ENCODE data around the gene SLC24A3. TPM values are rescaled to one million over a fixed set of nuclear protein-coding genes. Genes with fewer than 3 reads are reported as not detected.

Gene SLC24A3
- total and polyA plus RNA-seq, 9 donors = 4.8 to 40.5 (median 18.6) TPM

GRCh38 chr20:19508449-19508848 is 296.0 kb downstream of the SLC24A3 start:
- Histone ChIP-seq H3K27ac (no peak overlapping the region), H3K27me3 (no peaks in the 10 kb centered on the region), H3K9me3 (no peaks in the 10 kb centered on the region), H3K4me3 (no peak overlapping the region), H3K4me1 (ENCODE audit: insufficient read depth) (no peaks in the 10 kb centered on the region), H3K36me3 (no peaks in the 10 kb centered on the region)
- TF ChIP-seq POLR2A (IDR thresholded peaks at IDR 0.05) (no peak), EP300 (IDR thresholded peaks at IDR 0.05) (no peak)
- TF ChIP-seq, protein P1, sequence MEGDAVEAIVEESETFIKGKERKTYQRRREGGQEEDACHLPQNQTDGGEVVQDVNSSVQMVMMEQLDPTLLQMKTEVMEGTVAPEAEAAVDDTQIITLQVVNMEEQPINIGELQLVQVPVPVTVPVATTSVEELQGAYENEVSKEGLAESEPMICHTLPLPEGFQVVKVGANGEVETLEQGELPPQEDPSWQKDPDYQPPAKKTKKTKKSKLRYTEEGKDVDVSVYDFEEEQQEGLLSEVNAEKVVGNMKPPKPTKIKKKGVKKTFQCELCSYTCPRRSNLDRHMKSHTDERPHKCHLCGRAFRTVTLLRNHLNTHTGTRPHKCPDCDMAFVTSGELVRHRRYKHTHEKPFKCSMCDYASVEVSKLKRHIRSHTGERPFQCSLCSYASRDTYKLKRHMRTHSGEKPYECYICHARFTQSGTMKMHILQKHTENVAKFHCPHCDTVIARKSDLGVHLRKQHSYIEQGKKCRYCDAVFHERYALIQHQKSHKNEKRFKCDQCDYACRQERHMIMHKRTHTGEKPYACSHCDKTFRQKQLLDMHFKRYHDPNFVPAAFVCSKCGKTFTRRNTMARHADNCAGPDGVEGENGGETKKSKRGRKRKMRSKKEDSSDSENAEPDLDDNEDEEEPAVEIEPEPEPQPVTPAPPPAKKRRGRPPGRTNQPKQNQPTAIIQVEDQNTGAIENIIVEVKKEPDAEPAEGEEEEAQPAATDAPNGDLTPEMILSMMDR (IDR thresholded peaks at IDR 0.05) = no peak
- 85 to 92% (median 91%) methylated on average over 5 of the region's 5 CpGs for WGBS, 3 donors
- intact Hi-C loops (cut with DNase I) = no loop called here
- no peak for DNase-seq

DNA sequence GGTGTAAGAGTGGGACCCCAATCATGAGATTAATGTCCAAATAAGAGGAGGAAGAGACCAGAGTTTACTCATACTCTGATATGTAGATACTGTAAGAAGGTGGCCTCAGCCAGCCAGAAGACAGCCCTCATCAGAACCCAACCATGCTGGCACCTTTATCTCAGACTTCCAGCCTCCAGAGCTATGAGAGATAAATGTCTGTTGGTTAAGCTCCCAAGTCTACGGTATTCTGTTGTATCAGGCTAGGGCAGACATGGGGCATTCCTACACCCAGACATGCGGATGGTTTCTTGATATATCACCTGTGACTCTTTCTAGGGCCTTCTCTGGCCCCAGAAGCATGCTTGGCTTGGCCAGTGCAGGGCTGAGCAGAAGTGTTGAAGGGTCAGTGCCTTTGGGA is 298.2 kb downstream of the SLC24A3 start:
- WGBS, 3 donors = 88 to 90% (median 90%) methylated on average over 2 of the region's 2 CpGs
- intact Hi-C loops (cut with DNase I) = no loop called here
- Histone ChIP-seq H3K27me3 (no peaks in the 10 kb centered on the region), H3K27ac (no peak overlapping the region), H3K36me3 (no peaks in the 10 kb centered on the region), H3K4me1 (ENCODE audit: insufficient read depth) (no peaks in the 10 kb centered on the region), H3K9me3 (no peaks in the 10 kb centered on the region), H3K4me3 (no peak overlapping the region)
- TF ChIP-seq POLR2A (IDR thresholded peaks at IDR 0.05) = no peak
- TF ChIP-seq, protein P1 (IDR thresholded peaks at IDR 0.05) = no peak
- no peak for DNase-seq

- intact Hi-C loops (cut with DNase I) = no loop called here
- H3K36me3 ChIP-seq = no peaks in the 10 kb centered on the region
- no peaks in the 10 kb centered on the region for H3K9me3 ChIP-seq
- TF ChIP-seq POLR2A (IDR thresholded peaks at IDR 0.05) (no peak), EP300 (IDR thresholded peaks at IDR 0.05) (no peak)
- TF ChIP-seq, protein P1 (IDR thresholded peaks at IDR 0.05) = no peak
- DNase-seq = no peak
- H3K27ac ChIP-seq = no peak overlapping the region
- H3K4me3 ChIP-seq = no peak overlapping the region
- H3K4me1 ChIP-seq (ENCODE audit: insufficient read depth) = no peaks in the 10 kb centered on the region
- no peaks in the 10 kb centered on the region for H3K27me3 ChIP-seq
- WGBS, 3 donors = 86 to 96% (median 91%) methylated on average over 4 of the region's 4 CpGs
Measured at GRCh38 chr20:19511931-19512330, 299.5 kb downstream of the SLC24A3 start.

DNA sequence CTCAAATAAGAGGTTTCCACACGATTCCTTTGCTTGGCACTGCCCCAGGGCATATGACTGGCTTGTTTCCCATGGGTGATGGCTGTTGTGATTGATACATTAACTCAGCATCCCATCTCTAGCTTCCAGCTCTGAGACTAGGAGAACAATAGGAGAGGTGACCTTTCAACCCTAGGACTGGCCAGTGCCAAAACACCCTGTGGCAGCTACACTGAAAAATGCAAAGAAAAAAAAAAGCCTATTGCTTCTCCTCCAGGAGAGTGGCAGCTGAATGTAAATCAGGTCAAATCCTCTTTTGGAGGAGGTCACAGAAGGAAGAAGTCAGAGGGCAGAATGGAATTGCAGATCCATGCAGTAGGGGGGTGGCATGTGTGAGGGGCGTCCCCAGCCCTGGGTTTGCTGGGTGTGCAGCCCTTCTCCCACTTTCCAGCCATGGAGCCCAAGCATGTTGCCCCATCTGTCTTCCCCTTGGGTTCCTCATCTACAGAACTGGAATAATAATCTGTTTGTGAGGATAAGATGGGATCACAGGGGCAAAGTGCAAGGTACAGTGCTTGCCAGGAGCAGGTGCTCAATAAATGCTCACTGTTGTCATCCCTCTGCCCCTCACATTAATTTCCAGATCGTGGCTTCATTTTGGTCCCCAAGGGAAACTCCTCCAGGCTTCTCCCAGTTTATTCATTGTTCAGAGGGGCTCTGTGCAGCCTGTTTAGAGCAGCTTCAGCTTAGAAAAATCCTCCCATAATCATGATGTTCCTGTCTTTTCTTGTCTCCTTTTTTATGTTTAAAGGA is 300.6 kb downstream of the SLC24A3 start:
- Histone ChIP-seq H3K27me3 (no peaks in the 10 kb centered on the region), H3K9me3 (no peaks in the 10 kb centered on the region), H3K4me1 (ENCODE audit: insufficient read depth) (no peaks in the 10 kb centered on the region), H3K4me3 (no peak overlapping the region), H3K27ac (no peak overlapping the region), H3K36me3 (no peaks in the 10 kb centered on the region)
- 70 to 77% (median 76%) methylated on average over 3 of the region's 3 CpGs for WGBS, 3 donors
- DNase-seq = no peak
- intact Hi-C loops (cut with DNase I) = no loop called here
- TF ChIP-seq, protein P1 (IDR thresholded peaks at IDR 0.05) = no peak
- TF ChIP-seq EP300 (IDR thresholded peaks at IDR 0.05) (no peak), POLR2A (IDR thresholded peaks at IDR 0.05) (no peak)
